ENCODE data around the gene RHNO1. TPM values are rescaled to one million over a fixed set of nuclear protein-coding genes. Genes with fewer than 3 reads are reported as not detected.

The RHNO1 gene
- total RNA-seq, 1 donor from 2014 or later: 20.3 TPM

DNA sequence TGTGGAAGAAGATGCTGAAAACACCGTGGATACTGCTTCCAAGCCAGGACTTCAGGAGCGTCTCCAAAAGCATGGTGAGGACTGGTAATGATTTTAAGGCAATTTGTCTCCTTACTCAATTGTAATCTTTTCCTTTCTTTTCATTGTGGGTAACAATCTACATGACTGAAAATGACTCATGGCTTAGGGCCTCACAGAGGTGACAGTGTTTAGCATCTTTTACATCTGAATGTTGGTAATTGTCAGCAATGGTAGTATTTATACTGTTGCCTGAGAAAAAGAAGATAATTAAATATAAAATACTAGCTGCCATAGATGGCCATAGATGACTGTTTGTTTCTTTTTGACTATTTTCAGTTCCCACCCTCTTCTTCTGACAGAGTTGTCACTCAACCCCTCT, 45.3 kb downstream of the RHNO1 start:
- H3K27me3 ChIP-seq (ENCODE audit: control insufficient read depth, insufficient read depth, low read length): no peaks in the 10 kb centered on the region
- no peak for DNase-seq (ENCODE audit: low read depth)
- TF ChIP-seq CTCF (IDR thresholded peaks at IDR 0.05; ENCODE audit: insufficient read depth, low read length, poor library complexity, severe bottlenecking): no peak
- no peak overlapping the region for H3K4me3 ChIP-seq (ENCODE audit: low read depth, low read length)
- H3K36me3 ChIP-seq (ENCODE audit: control insufficient read depth, insufficient read depth, low read length): no peaks in the 10 kb centered on the region

GRCh38 chr12:2923057-2923456, 46.0 kb downstream of the RHNO1 start:
- no peaks in the 10 kb centered on the region for H3K27me3 ChIP-seq (ENCODE audit: control insufficient read depth, insufficient read depth, low read length)
- no peak overlapping the region for H3K4me3 ChIP-seq (ENCODE audit: low read depth, low read length)
- no peaks in the 10 kb centered on the region for H3K36me3 ChIP-seq (ENCODE audit: control insufficient read depth, insufficient read depth, low read length)
- TF ChIP-seq CTCF (IDR thresholded peaks at IDR 0.05; ENCODE audit: insufficient read depth, low read length, poor library complexity, severe bottlenecking): no peak
- no peak for DNase-seq (ENCODE audit: low read depth)

GRCh38 chr12:2924019-2924418, 47.0 kb downstream of the RHNO1 start:
- no peak for DNase-seq (ENCODE audit: low read depth)
- H3K27me3 ChIP-seq (ENCODE audit: control insufficient read depth, insufficient read depth, low read length): no peaks in the 10 kb centered on the region
- no peak for TF ChIP-seq CTCF (IDR thresholded peaks at IDR 0.05; ENCODE audit: insufficient read depth, low read length, poor library complexity, severe bottlenecking)
- H3K36me3 ChIP-seq (ENCODE audit: control insufficient read depth, insufficient read depth, low read length): no peaks in the 10 kb centered on the region
- no peak overlapping the region for H3K4me3 ChIP-seq (ENCODE audit: low read depth, low read length)

DNA sequence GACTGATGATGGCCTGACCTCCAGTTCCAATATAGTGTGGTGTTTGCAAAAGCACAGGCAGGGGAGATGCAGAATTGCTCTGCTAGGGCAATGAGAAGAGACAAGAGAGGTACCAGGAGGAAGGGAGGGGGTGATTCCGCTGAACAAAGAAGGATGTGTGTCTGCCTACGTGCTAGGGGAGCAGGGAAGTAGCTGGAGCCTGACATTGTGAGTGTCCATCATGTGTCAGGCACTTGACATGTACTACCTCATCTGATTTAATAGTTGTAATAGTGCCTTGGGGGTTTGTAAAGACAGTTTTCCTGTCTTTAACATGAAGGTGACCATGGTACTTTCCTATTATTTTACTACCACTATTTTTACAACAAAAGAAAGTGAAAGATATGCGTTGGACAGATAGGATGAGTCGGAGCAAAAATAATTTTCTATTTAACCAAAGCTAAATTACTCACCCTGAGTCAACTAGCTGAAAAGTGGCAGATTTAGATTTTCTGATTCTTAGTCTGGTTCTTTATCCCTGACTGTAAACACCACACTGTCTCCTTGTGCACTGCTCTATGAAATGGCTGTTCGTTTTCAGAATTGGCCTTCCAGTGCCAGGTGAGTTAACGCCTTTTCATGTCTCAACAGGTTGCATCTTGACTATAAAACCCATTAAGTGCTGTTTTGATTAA, 48.4 kb downstream of the RHNO1 start:
- no peak overlapping the region for H3K4me3 ChIP-seq (ENCODE audit: low read depth, low read length)

GRCh38 chr12:2930865-2931264, 53.8 kb downstream of the RHNO1 start:
- no peak overlapping the region for H3K4me3 ChIP-seq (ENCODE audit: low read depth, low read length)
- peaks cover 1% of the 10 kb centered on the region for H3K36me3 ChIP-seq (ENCODE audit: control insufficient read depth, insufficient read depth, low read length)
- no peak for DNase-seq (ENCODE audit: low read depth)
- TF ChIP-seq CTCF (IDR thresholded peaks at IDR 0.05; ENCODE audit: insufficient read depth, low read length, poor library complexity, severe bottlenecking): no peak
- H3K27me3 ChIP-seq (ENCODE audit: control insufficient read depth, insufficient read depth, low read length): no peaks in the 10 kb centered on the region

More for the DNA sequence above, 48.4 kb downstream of the RHNO1 start:
- no peaks in the 10 kb centered on the region for H3K27me3 ChIP-seq (ENCODE audit: control insufficient read depth, insufficient read depth, low read length)
- DNase-seq (ENCODE audit: low read depth): no peak
- H3K36me3 ChIP-seq (ENCODE audit: control insufficient read depth, insufficient read depth, low read length): no peaks in the 10 kb centered on the region
- TF ChIP-seq CTCF (IDR thresholded peaks at IDR 0.05; ENCODE audit: insufficient read depth, low read length, poor library complexity, severe bottlenecking): no peak

GRCh38 chr12:2933586-2933985, 56.6 kb downstream of the RHNO1 start:
- no peak overlapping the region for H3K4me3 ChIP-seq (ENCODE audit: low read depth, low read length)
- no peaks in the 10 kb centered on the region for H3K27me3 ChIP-seq (ENCODE audit: control insufficient read depth, insufficient read depth, low read length)
- H3K36me3 ChIP-seq (ENCODE audit: control insufficient read depth, insufficient read depth, low read length): peaks cover 1% of the 10 kb centered on the region
- TF ChIP-seq CTCF (IDR thresholded peaks at IDR 0.05; ENCODE audit: insufficient read depth, low read length, poor library complexity, severe bottlenecking): no peak
- DNase-seq (ENCODE audit: low read depth): no peak
